Neural cell (in vitro differentiated cells): ENCODE results near the gene ZNF473.

ENCODE experiments used
- CTCF ChIP-seq: fragments of 450-650 bp; IDR thresholded peaks from 2 replicates; pipeline ENCODE4 v1.5.1; 2014; ENCODE audit warnings: antibody characterized with exemption, mild to moderate bottlenecking, moderate library complexity; ENCODE audit not compliant: poor library complexity, severe bottlenecking
- EZH2 ChIP-seq: fragments of 200-600, 300-800 bp; shearing (Covaris generic), sonication (generic); IDR thresholded peaks from 2 replicates; pipeline ENCODE4 v1.6.1; 2014; ENCODE audit warnings: antibody characterized with exemption, low read length, borderline replicate concordance, mild to moderate bottlenecking; ENCODE audit not compliant: insufficient read depth, poor library complexity, severe bottlenecking
- MXI1 ChIP-seq: fragments of 450-650 bp; conservative IDR thresholded peaks from 2 replicates; pipeline ENCODE4 v1.6.1; 2014; ENCODE audit warnings: antibody characterized with exemption, mild to moderate bottlenecking; ENCODE audit not compliant: poor library complexity, severe bottlenecking
- POLR2AphosphoS5 ChIP-seq: IDR thresholded peaks from 2 replicates; pipeline ENCODE4 v1.6.1; 2012
- RAD21 ChIP-seq: fragments of 450-650 bp; conservative IDR thresholded peaks from 2 replicates; pipeline ENCODE4 v1.6.1; 2014; ENCODE audit warnings: antibody characterized with exemption, mild to moderate bottlenecking, moderate library complexity
- SMC3 ChIP-seq: fragments of 450-650 bp; conservative IDR thresholded peaks from 2 replicates; pipeline ENCODE4 v1.6.1; 2014; ENCODE audit warnings: antibody characterized with exemption, mild to moderate bottlenecking, moderate library complexity; ENCODE audit not compliant: poor library complexity
- TAF1 ChIP-seq: IDR thresholded peaks from 2 replicates; pipeline ENCODE4 v1.6.1; 2012; ENCODE audit warnings: low read depth

DNA sequence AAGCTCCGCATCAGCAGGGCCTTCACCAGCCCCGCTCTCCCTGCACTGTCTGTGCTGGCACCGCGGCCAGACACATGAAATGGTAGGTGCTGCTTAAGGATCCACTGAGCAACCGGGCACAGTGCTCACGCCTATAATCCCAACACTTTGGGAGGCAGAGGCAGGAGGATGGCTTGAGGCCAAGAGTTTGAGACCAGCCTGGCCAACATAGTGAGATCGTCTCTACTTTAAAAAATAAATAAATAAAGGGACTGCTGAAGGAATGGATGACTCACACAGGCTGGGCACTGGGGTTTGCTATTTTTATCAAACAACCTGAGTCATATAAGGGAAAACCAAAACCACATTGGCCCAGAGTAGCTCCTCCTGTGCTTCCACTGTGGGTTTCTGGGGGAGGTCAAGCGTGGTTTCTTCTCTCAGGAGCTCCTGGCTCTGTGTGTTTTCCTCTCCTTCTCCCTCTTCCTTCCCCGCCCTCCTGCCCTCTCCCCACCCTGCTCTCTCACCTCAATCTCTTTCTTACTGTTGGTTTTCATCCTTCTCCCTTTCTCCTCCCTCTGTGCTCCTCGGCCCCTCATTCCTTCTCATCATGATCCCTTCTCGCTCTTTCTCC is 21.9 kb upstream of the ZNF473 start:
- TF ChIP-seq SMC3: no peak
- no peak for TF ChIP-seq CTCF
- no peak for TF ChIP-seq RAD21
- no peak for TF ChIP-seq POLR2AphosphoS5
- no peak for TF ChIP-seq MXI1
- no peak for TF ChIP-seq EZH2
- TF ChIP-seq TAF1: no peak
